ENCODE measurements around the gene AVEN. TPM values are rescaled to one million over a fixed set of nuclear protein-coding genes. Genes with fewer than 3 reads are reported as not detected.
"Not testable (repeated sequence)": the region's sequence is repeated elsewhere in the genome, so short reads cannot be mapped to it uniquely, and the experiment has no call there.

The AVEN gene
- polyA plus RNA-seq, 1 of the 3 experiments (the other 2 are of a cell fraction) = 7.5 TPM

DNA sequence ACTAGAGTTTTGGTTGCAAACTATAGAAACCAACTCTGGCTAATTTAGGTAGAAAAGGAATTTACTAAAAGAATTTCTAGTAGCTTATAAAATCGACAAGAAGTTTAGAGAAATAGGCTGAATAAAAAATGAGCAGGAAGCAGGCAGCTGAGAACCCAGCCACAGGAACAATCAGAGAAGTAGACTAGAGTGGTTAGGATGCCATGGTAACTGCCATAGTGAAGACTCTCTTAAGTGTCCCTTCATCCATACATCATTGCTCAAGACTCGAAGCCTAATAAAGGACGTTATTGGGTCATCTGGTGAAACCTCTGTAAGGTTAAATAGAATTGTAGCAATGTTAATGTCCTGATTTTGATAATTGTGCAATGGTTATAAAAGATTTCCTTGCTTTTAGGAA lies 13.8 kb downstream of the AVEN start (continued):
- TF ChIP-seq, protein P1, sequence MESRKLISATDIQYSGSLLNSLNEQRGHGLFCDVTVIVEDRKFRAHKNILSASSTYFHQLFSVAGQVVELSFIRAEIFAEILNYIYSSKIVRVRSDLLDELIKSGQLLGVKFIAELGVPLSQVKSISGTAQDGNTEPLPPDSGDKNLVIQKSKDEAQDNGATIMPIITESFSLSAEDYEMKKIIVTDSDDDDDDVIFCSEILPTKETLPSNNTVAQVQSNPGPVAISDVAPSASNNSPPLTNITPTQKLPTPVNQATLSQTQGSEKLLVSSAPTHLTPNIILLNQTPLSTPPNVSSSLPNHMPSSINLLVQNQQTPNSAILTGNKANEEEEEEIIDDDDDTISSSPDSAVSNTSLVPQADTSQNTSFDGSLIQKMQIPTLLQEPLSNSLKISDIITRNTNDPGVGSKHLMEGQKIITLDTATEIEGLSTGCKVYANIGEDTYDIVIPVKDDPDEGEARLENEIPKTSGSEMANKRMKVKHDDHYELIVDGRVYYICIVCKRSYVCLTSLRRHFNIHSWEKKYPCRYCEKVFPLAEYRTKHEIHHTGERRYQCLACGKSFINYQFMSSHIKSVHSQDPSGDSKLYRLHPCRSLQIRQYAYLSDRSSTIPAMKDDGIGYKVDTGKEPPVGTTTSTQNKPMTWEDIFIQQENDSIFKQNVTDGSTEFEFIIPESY (IDR thresholded peaks at IDR 0.05; ENCODE audit: borderline replicate concordance, low read depth) = no peak
- no peak for TF ChIP-seq RFX5 (IDR thresholded peaks at IDR 0.05; ENCODE audit: low read length)

DNA sequence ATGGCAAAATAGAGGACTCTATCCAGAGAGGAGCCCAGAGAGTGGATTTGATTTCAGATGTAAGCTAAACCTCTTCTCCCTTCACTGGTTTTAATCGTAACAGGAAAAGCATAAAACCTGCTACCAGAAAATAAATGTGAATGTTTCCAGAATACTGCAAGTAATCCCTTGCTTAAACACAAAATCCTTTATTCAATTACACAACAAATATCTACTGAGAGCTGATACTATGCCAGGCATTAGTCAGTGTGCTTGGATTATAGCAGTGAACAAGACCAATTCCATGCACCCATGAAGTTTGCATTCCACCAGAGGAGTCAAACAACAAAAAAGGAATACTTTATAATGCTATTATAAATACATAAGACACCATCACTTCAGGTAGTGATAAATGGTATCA lies 15.1 kb downstream of the AVEN start:
- TF ChIP-seq TCF12 (IDR thresholded peaks at IDR 0.05) = no peak
- no peak for TF ChIP-seq MEF2A (IDR thresholded peaks at IDR 0.05; ENCODE audit: borderline replicate concordance, low read depth)
- TF ChIP-seq YY1 (IDR thresholded peaks at IDR 0.05; ENCODE audit: low read depth) = no peak
- no peak for TF ChIP-seq RXRA (IDR thresholded peaks at IDR 0.05; ENCODE audit: borderline replicate concordance, low read depth)
- TF ChIP-seq, protein P2, sequence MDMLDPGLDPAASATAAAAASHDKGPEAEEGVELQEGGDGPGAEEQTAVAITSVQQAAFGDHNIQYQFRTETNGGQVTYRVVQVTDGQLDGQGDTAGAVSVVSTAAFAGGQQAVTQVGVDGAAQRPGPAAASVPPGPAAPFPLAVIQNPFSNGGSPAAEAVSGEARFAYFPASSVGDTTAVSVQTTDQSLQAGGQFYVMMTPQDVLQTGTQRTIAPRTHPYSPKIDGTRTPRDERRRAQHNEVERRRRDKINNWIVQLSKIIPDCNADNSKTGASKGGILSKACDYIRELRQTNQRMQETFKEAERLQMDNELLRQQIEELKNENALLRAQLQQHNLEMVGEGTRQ (IDR thresholded peaks at IDR 0.05; ENCODE audit: borderline replicate concordance, low read depth, low read length) = no peak
- Histone ChIP-seq H3K4me1 (ENCODE audit: control insufficient read depth in 1 of 2, insufficient read depth in 2 of 2, low read depth in 1 of 2, low read length in 1 of 2) (no peaks in the 10 kb centered on the region; a peak in 1 of 4 replicates), H2AFZ (ENCODE audit: low read depth) (no peak overlapping the region), H3K4me3 (ENCODE audit: low read depth in 2 of 2, low read length in 1 of 2) (no peak overlapping the region), H3K79me2 (ENCODE audit: insufficient read depth) (0 out of 2 replicates have a peak, but pooled peaks cover 4% of the 10 kb centered on the region), H3K27ac (ENCODE audit: low read depth in 2 of 2, low read length in 1 of 2) (no peak overlapping the region), H3K27me3 (ENCODE audit: insufficient read depth) (no peaks in the 10 kb centered on the region), H3K9me3 (no peaks in the 10 kb centered on the region), H4K20me1 (ENCODE audit: insufficient read depth) (no peaks in the 10 kb centered on the region), H3K36me3 (replicated peaks in 1 of 2; ENCODE audit: control insufficient read depth in 1 of 2, insufficient read depth in 2 of 2, low read length in 1 of 2) (no peaks in the 10 kb centered on the region), H3K4me2 (no peak overlapping the region), H3F3A (replicated peaks; ENCODE audit: insufficient read depth) (no peaks in the 10 kb centered on the region), H3K9me2 (no peaks in the 10 kb centered on the region), H3K9ac (no peak overlapping the region)
- CTCF ChIA-PET = no interaction called here
- POLR2A ChIA-PET = no interaction called here
- WGBS (ENCODE audit: low lambda C conversion rate) = 95% methylated on average over 1 of the region's 1 CpG
- DNase-seq = no peak

DNA sequence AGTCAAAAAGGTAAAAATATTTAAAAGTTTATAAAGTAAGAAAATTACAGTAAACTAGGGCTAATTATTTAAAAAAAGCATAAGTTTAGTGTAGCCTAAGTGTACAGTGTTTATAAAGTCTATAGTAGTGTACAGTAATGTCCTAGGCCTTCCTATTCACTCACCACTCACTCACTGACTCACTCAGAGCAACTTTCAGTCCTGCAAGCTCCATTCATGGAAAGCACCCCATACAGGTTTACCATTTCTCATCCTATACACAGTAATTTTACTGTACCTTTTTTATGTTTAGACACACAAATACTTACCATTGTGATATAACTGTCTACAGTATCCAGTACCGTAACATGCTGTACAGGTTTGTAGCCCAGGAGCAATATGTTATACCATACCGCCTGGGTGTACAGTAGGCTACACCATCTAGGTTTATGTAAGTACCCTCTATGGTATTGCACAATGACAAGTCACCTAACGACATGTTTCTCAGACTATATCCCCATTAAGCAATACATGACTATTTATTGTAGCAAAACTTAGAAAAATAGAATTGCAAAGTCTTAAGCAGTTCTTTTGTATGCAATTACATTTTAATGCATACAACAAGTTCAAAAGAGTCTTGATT lies 19.5 kb downstream of the AVEN start:
- Histone ChIP-seq H3K27ac (ENCODE audit: low read depth in 2 of 2, low read length in 1 of 2) (no peak overlapping the region), H3K4me1 (ENCODE audit: control insufficient read depth in 1 of 2, insufficient read depth in 2 of 2, low read depth in 1 of 2, low read length in 1 of 2) (no peaks in the 10 kb centered on the region; a peak in 1 of 4 replicates), H3K9me3 (no peaks in the 10 kb centered on the region), H3K9me2 (no peaks in the 10 kb centered on the region), H3K79me2 (ENCODE audit: insufficient read depth) (no peaks in the 10 kb centered on the region), H3K4me3 (ENCODE audit: low read depth in 2 of 2, low read length in 1 of 2) (no peak overlapping the region), H3K27me3 (ENCODE audit: insufficient read depth) (no peaks in the 10 kb centered on the region), H4K20me1 (ENCODE audit: insufficient read depth) (no peaks in the 10 kb centered on the region), H3F3A (replicated peaks; ENCODE audit: insufficient read depth) (no peaks in the 10 kb centered on the region), H3K9ac (no peak overlapping the region), H2AFZ (ENCODE audit: low read depth) (no peak overlapping the region), H3K4me2 (no peak overlapping the region), H3K36me3 (replicated peaks in 1 of 2; ENCODE audit: control insufficient read depth in 1 of 2, insufficient read depth in 2 of 2, low read length in 1 of 2) (no peaks in the 10 kb centered on the region)
- ChIA-PET POLR2A (interaction anchor here (0.7 kb wide), 1 partner anchor 23 kb away, joined by 3 read pairs; no protein-coding TSS in a partner anchor), CTCF (interaction anchor here (1.0 kb wide), 1 partner anchor 8 kb away, joined by 3 read pairs; no protein-coding TSS in a partner anchor)
- TF ChIP-seq GATA2 (CRISPR knock-in tag; IDR thresholded peaks at IDR 0.05) (no peak), TCF12 (IDR thresholded peaks at IDR 0.05) (no peak), NRF1 (IDR thresholded peaks at IDR 0.05; ENCODE audit: low read depth, low read length) (no peak), SIN3A (IDR thresholded peaks at IDR 0.05; ENCODE audit: borderline replicate concordance, low read depth, low read length) (no peak), MEF2A (IDR thresholded peaks at IDR 0.05; ENCODE audit: borderline replicate concordance, low read depth) (no peak), EZH2phosphoT487 (IDR thresholded peaks at IDR 0.05; ENCODE audit: borderline replicate concordance, low read depth) (no peak), NFIC (IDR thresholded peaks at IDR 0.05; ENCODE audit: borderline replicate concordance) (no peak)
- TF ChIP-seq, protein P3, sequence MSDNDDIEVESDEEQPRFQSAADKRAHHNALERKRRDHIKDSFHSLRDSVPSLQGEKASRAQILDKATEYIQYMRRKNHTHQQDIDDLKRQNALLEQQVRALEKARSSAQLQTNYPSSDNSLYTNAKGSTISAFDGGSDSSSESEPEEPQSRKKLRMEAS (IDR thresholded peaks at IDR 0.05; ENCODE audit: low read depth) = no peak
- DNase-seq = no peak
- 90% methylated on average over 3 of the region's 3 CpGs for WGBS (ENCODE audit: low lambda C conversion rate)

DNA sequence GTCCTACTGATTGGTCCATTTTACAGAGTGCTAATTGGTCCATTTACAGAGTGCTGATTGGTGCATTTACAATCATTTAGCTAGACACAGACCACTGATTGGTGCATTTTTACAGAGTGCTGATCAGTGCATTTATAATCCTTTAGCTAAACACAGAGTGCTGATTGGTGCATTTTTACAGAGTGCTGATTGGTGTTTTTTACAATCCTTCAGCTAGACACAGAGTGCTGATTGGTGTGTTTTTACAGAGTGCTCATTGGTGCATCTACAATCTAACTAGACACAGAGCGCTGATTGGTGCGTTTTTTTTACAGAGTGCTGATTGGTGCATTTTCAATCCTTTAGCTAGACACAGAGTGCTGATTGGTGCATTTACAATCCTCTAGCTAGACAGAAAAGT lies 20.3 kb downstream of the AVEN start:
- DNase-seq; H3K9ac ChIP-seq; H3K9me3 ChIP-seq; H3K79me2 ChIP-seq (ENCODE audit: insufficient read depth); H3K27me3 ChIP-seq (ENCODE audit: insufficient read depth); H2AFZ ChIP-seq (ENCODE audit: low read depth); H3K9me2 ChIP-seq; H3K4me3 ChIP-seq (ENCODE audit: low read depth in 2 of 2, low read length in 1 of 2); H3F3A ChIP-seq (replicated peaks; ENCODE audit: insufficient read depth); H4K20me1 ChIP-seq (ENCODE audit: insufficient read depth); H3K27ac ChIP-seq (ENCODE audit: low read depth in 2 of 2, low read length in 1 of 2); H3K36me3 ChIP-seq (replicated peaks in 1 of 2; ENCODE audit: control insufficient read depth in 1 of 2, insufficient read depth in 2 of 2, low read length in 1 of 2); H3K4me1 ChIP-seq (ENCODE audit: control insufficient read depth in 1 of 2, insufficient read depth in 2 of 2, low read depth in 1 of 2, low read length in 1 of 2); H3K4me2 ChIP-seq: not testable (repeated sequence)
- 100% methylated on average over 2 of the region's 2 CpGs for WGBS (ENCODE audit: low lambda C conversion rate)
- POLR2A ChIA-PET = interaction anchor here (0.7 kb wide), 1 partner anchor 23 kb away, joined by 3 read pairs; no protein-coding TSS in a partner anchor
- CTCF ChIA-PET = interaction anchor here (1.0 kb wide), 1 partner anchor 7 kb away, joined by 3 read pairs; no protein-coding TSS in a partner anchor
